Gastroesophageal sphincter (tissue), 4 donors: ENCODE data around the gene BANP. TPM values are rescaled to one million over a fixed set of nuclear protein-coding genes. Genes with fewer than 3 reads are reported as not detected.

ENCODE experiments used
- ATAC-seq: fragments of 150-250 bp; one replicate; pipeline ENCODE4 v1.9.1; 2016; ENCODE audit warnings: mild to moderate bottlenecking, moderate library complexity
- H3K27ac ChIP-seq, 4 donors: fragments of 200-600 bp; sonication (generic) in 3 of 4; 1 replicate in 3 of 4; 2 replicates in 1 of 4; pipeline ENCODE4 v1.5.1; 2016 to 2019
- H3K27me3 ChIP-seq: fragments of 200-600 bp; sonication (generic); one replicate; pipeline ENCODE4 v1.5.1; 2019
- H3K36me3 ChIP-seq, 2 donors: fragments of 200-600 bp; sonication (generic); one replicate each; pipeline ENCODE4 v1.5.1; 2019; ENCODE audit warnings: control low read depth in 1 of 2
- H3K4me1 ChIP-seq, 3 donors: fragments of 200-600 bp; sonication (generic); 1 replicate in 2 of 3; 2 replicates in 1 of 3; pipeline ENCODE4 v1.5.1; 2016 to 2019; ENCODE audit warnings: control low read depth in 2 of 3
- H3K4me3 ChIP-seq, 2 donors: fragments of 200-600 bp; sonication (generic); one replicate each; pipeline ENCODE4 v1.5.1; 2019; ENCODE audit warnings: mild to moderate bottlenecking in 1 of 2, moderate library complexity in 1 of 2
- H3K9me3 ChIP-seq, 3 donors: fragments of 200-600 bp; sonication (generic); one replicate each; pipeline ENCODE4 v1.5.1; 2017 to 2019; ENCODE audit warnings: control low read depth in 2 of 3
- CTCF ChIP-seq, 4 experiments: fragments of 200-600 bp in 2 of 4; fragments of 450-650 bp in 2 of 4; sonication (generic) in 1 of 4; IDR thresholded peaks; one replicate each; pipeline ENCODE4 v1.5.1; 2017 to 2019; ENCODE audit warnings: antibody characterized with exemption in 4 of 4, mild to moderate bottlenecking in 2 of 4, moderate library complexity in 2 of 4
- EP300 ChIP-seq: sonication (generic); formaldehyde crosslinking; IDR thresholded peaks from one replicate; pipeline ENCODE4 v1.6.1; 2017; ENCODE audit warnings: antibody characterized with exemption, mild to moderate bottlenecking
- POLR2A ChIP-seq, 2 donors: fragments of 450-650 bp; IDR thresholded peaks; one replicate each; pipeline ENCODE4 v1.6.1; 2017; ENCODE audit warnings: antibody characterized with exemption in 2 of 2, mild to moderate bottlenecking in 2 of 2, moderate library complexity in 1 of 2
- POLR2AphosphoS5 ChIP-seq: sonication (generic); formaldehyde crosslinking; IDR thresholded peaks from one replicate; pipeline ENCODE4 v1.6.1; 2017; ENCODE audit warnings: antibody characterized with exemption
- WGBS, 2 donors: methylation state at CpG; one replicate each; pipeline ENCODE4 v1.1.5; 2018; ENCODE audit warnings: low coverage in 1 of 2; 5-methylcytosine and 5-hydroxymethylcytosine counted together
- total RNA-seq, 4 donors: library from RNA; depleted of rRNA; stranded (reverse); fragments of >200 nt; gene quantifications; one replicate each; pipeline ENCODE4 v1.1.0, GENCODE V29; 2016

The BANP gene
- total RNA-seq, 4 donors from 2014 or later = 17.1 to 33.1 (median 24.2) TPM

GRCh38 chr16:88005968-88006367 lies 54.7 kb downstream of the BANP start:
- Histone ChIP-seq H3K9me3 (no peaks in the 10 kb centered on the region), H3K4me1 (no peaks in the 10 kb centered on the region), H3K27ac (no peak overlapping the region), H3K4me3 (no peak overlapping the region), H3K27me3 (no peaks in the 10 kb centered on the region), H3K36me3 (peaks cover 0 to 75% of the 10 kb centered on the region in 2 donors)
- 89 to 97% methylated on average over 6 to 7 of the region's 25 CpGs for WGBS, 2 donors
- TF ChIP-seq POLR2A (IDR thresholded peaks at IDR 0.05) (no peak), EP300 (no peak), POLR2AphosphoS5 (no peak), CTCF (IDR thresholded peaks at IDR 0.05) (no peak)
- no peak for ATAC-seq

- TF ChIP-seq CTCF (IDR thresholded peaks at IDR 0.05) = no peak
- no peak for TF ChIP-seq POLR2AphosphoS5
- TF ChIP-seq POLR2A (IDR thresholded peaks at IDR 0.05) = no peak
- TF ChIP-seq EP300 = no peak
- ATAC-seq = no peak
- WGBS, 2 donors = 71 to 73% methylated on average over 3 to 7 of the region's 10 CpGs
These were observed 56.1 kb downstream of the BANP start for GRCh38 chr16:88007321-88007731.

GRCh38 chr16:88008840-88009239 lies 57.6 kb downstream of the BANP start:
- no peaks in the 10 kb centered on the region for H3K9me3 ChIP-seq
- H3K27ac ChIP-seq = no peak overlapping the region
- peaks cover 0 to 5% (median 0%) of the 10 kb centered on the region in 3 donors for H3K4me1 ChIP-seq
- no peak overlapping the region for H3K4me3 ChIP-seq
- H3K27me3 ChIP-seq = no peaks in the 10 kb centered on the region
- no peak for TF ChIP-seq POLR2A (IDR thresholded peaks at IDR 0.05)
- no peak for TF ChIP-seq EP300
- TF ChIP-seq POLR2AphosphoS5 = no peak
- TF ChIP-seq CTCF (IDR thresholded peaks at IDR 0.05) = no peak
- peaks cover 0 to 89% of the 10 kb centered on the region in 2 donors for H3K36me3 ChIP-seq
- 81 to 82% methylated on average over 3 to 5 of the region's 5 CpGs for WGBS, 2 donors
- ATAC-seq = no peak

More at GRCh38 chr16:88007321-88007731, 56.1 kb downstream of the BANP start:
- H3K27me3 ChIP-seq = no peaks in the 10 kb centered on the region
- no peak overlapping the region for H3K27ac ChIP-seq
- H3K4me3 ChIP-seq = no peak overlapping the region
- H3K9me3 ChIP-seq = no peaks in the 10 kb centered on the region
- H3K36me3 ChIP-seq = peaks cover 0 to 82% of the 10 kb centered on the region in 2 donors
- H3K4me1 ChIP-seq = no peaks in the 10 kb centered on the region

- ATAC-seq = no peak
- TF ChIP-seq POLR2AphosphoS5 (no peak), EP300 (no peak), POLR2A (IDR thresholded peaks at IDR 0.05) (no peak), CTCF (IDR thresholded peaks at IDR 0.05) (no peak)
- 86 to 88% methylated on average over 7 of the region's 7 CpGs for WGBS, 2 donors
- H3K27me3 ChIP-seq = no peaks in the 10 kb centered on the region
- H3K4me1 ChIP-seq = peaks cover 0 to 13% (median 6%) of the 10 kb centered on the region in 3 donors
- H3K36me3 ChIP-seq = peaks cover 0 to 80% of the 10 kb centered on the region in 2 donors
- no peak overlapping the region for H3K27ac ChIP-seq
- H3K4me3 ChIP-seq = no peak overlapping the region
- H3K9me3 ChIP-seq = no peaks in the 10 kb centered on the region
These were observed 58.5 kb downstream of the BANP start for GRCh38 chr16:88009563-88010342.
